OCI-LY1 (cell line): ENCODE measurements around the gene TCERG1L.

Experiments
- H2AFZ ChIP-seq: fragments of 200-600 bp; sonication (generic), shearing (Covaris generic); 2 replicates; pipeline ENCODE4 v1.6.0; 2014; ENCODE audit warnings: antibody characterized with exemption, mild to moderate bottlenecking, low read length
- H3F3A ChIP-seq: fragments of 200-600 bp; sonication (generic), shearing (Covaris generic); 2 replicates; pipeline ENCODE4 v1.6.0; 2014; ENCODE audit warnings: mild to moderate bottlenecking, antibody characterized with exemption, low read length, moderate library complexity; ENCODE audit not compliant: insufficient read depth
- H3K27ac ChIP-seq: fragments of 200-600 bp; sonication (generic); 2 replicates; pipeline ENCODE4 v1.5.1; 2014; ENCODE audit warnings: low read length, mixed run types, mild to moderate bottlenecking, low read depth; ENCODE audit not compliant: poor library complexity, severe bottlenecking
- H3K27me3 ChIP-seq: fragments of 200-600 bp; sonication (generic); 2 replicates; pipeline ENCODE4 v1.6.0; 2014; ENCODE audit warnings: antibody characterized with exemption, mild to moderate bottlenecking, low read length, moderate library complexity; ENCODE audit not compliant: insufficient read depth
- H3K36me3 ChIP-seq: fragments of 200-600 bp; sonication (generic); 2 replicates; pipeline ENCODE4 v1.6.1; 2014; ENCODE audit warnings: mild to moderate bottlenecking, antibody characterized with exemption, low read length, moderate library complexity, mixed read lengths; ENCODE audit not compliant: insufficient read depth
- H3K4me1 ChIP-seq: fragments of 200-600 bp; sonication (generic); 2 replicates; pipeline ENCODE4 v1.5.1; 2014; ENCODE audit warnings: mild to moderate bottlenecking, low read length, moderate library complexity; ENCODE audit not compliant: insufficient read depth, severe bottlenecking
- H3K4me2 ChIP-seq: fragments of 200-600 bp; sonication (generic), shearing (Covaris generic); 2 replicates; pipeline ENCODE4 v1.6.1; 2014; ENCODE audit warnings: low read length
- H3K4me3 ChIP-seq: fragments of 200-600 bp; sonication (generic); 2 replicates; pipeline ENCODE4 v1.5.1; 2014; ENCODE audit warnings: low read length, low read depth, mild to moderate bottlenecking, mixed read lengths; ENCODE audit not compliant: poor library complexity, severe bottlenecking
- H3K79me2 ChIP-seq: fragments of 200-600 bp; shearing (Covaris generic); 2 replicates; pipeline ENCODE4 v1.6.1; 2016; ENCODE audit warnings: mixed run types, low read length, mixed read lengths; ENCODE audit not compliant: insufficient read depth
- H3K9ac ChIP-seq: fragments of 200-600 bp; sonication (generic), shearing (Covaris generic); 2 replicates; pipeline ENCODE4 v1.6.1; 2014; ENCODE audit warnings: mild to moderate bottlenecking, low read length, mixed read lengths
- H3K9me2 ChIP-seq: fragments of 200-600 bp; sonication (generic), shearing (Covaris generic); 2 replicates; pipeline ENCODE4 v1.6.1; 2014; ENCODE audit warnings: low read depth, mild to moderate bottlenecking, low read length, mixed read lengths
- H3K9me3 ChIP-seq: fragments of 200-600 bp; shearing (Covaris generic); 2 replicates; pipeline ENCODE4 v1.6.1; 2014; ENCODE audit warnings: low read length, mixed read lengths
- H4K20me1 ChIP-seq: fragments of 200-600 bp; sonication (generic), shearing (Covaris generic); 2 replicates; pipeline ENCODE4 v1.6.0; 2016; ENCODE audit warnings: mild to moderate bottlenecking, low read length; ENCODE audit not compliant: insufficient read depth
- CTCF ChIP-seq: fragments of 200-600 bp; sonication (generic), shearing (Covaris generic); IDR thresholded peaks from 2 replicates; pipeline ENCODE4 v1.5.1; 2017; ENCODE audit warnings: mild to moderate bottlenecking, antibody characterized with exemption, low read length, moderate library complexity, mixed read lengths
- EZH2 ChIP-seq: fragments of 200-600 bp; sonication (generic), shearing (Covaris generic); IDR thresholded peaks from 2 replicates; pipeline ENCODE4 v1.8.0; 2017; ENCODE audit warnings: borderline replicate concordance, mixed run types, mild to moderate bottlenecking, antibody characterized with exemption, low read length, moderate library complexity, mixed read lengths

Gene TCERG1L

GRCh38 chr10:131099028-131099726 is 212.3 kb downstream of the TCERG1L start:
- Histone ChIP-seq H3K4me1 (no peaks in the 10 kb centered on the region), H3K9me3 (no peaks in the 10 kb centered on the region), H3K79me2 (no peaks in the 10 kb centered on the region), H2AFZ (no peak overlapping the region), H3K27me3 (no peaks in the 10 kb centered on the region), H3K9me2 (no peaks in the 10 kb centered on the region), H3K36me3 (no peaks in the 10 kb centered on the region), H3K9ac (no peak overlapping the region), H3K27ac (no peak overlapping the region), H3K4me2 (no peak overlapping the region), H3K4me3 (no peak overlapping the region), H4K20me1 (no peaks in the 10 kb centered on the region), H3F3A (no peaks in the 10 kb centered on the region)
- TF ChIP-seq CTCF (no peak), EZH2 (no peak)

- TF ChIP-seq CTCF (no peak), EZH2 (no peak)
- Histone ChIP-seq H3F3A (no peaks in the 10 kb centered on the region), H3K9ac (no peak overlapping the region), H3K27ac (no peak overlapping the region), H3K9me2 (no peaks in the 10 kb centered on the region), H3K36me3 (no peaks in the 10 kb centered on the region), H3K9me3 (no peaks in the 10 kb centered on the region), H3K4me2 (no peak overlapping the region), H2AFZ (no peak overlapping the region), H3K27me3 (no peaks in the 10 kb centered on the region), H3K4me3 (no peak overlapping the region), H4K20me1 (no peaks in the 10 kb centered on the region), H3K79me2 (no peaks in the 10 kb centered on the region), H3K4me1 (no peaks in the 10 kb centered on the region)
Observed at GRCh38 chr10:131098416-131098952, 213.0 kb downstream of the TCERG1L start.

- H3K9ac ChIP-seq, result no peak overlapping the region
- H2AFZ ChIP-seq, result no peak overlapping the region
- H3K27ac ChIP-seq, result no peak overlapping the region
- no peaks in the 10 kb centered on the region for H3F3A ChIP-seq
- no peak overlapping the region for H3K4me2 ChIP-seq
- no peak for TF ChIP-seq EZH2
- no peak for TF ChIP-seq CTCF
- no peaks in the 10 kb centered on the region for H3K9me3 ChIP-seq
- no peaks in the 10 kb centered on the region for H3K4me1 ChIP-seq
- no peaks in the 10 kb centered on the region for H4K20me1 ChIP-seq
- no peaks in the 10 kb centered on the region for H3K9me2 ChIP-seq
- H3K79me2 ChIP-seq, result no peaks in the 10 kb centered on the region
- H3K4me3 ChIP-seq, result no peak overlapping the region
- H3K36me3 ChIP-seq, result no peaks in the 10 kb centered on the region
- no peaks in the 10 kb centered on the region for H3K27me3 ChIP-seq
Observed at GRCh38 chr10:131096031-131096430, 215.5 kb downstream of the TCERG1L start.
